Measurements from ENCODE around the gene EIF4E3.

The EIF4E3 gene

GRCh38 chr3:71744738-71745137 lies 19.5 kb upstream of the EIF4E3 start:
- TF ChIP-seq POLR2A (IDR thresholded peaks at IDR 0.05; ENCODE audit: low read depth, low read length): no peak
- TF ChIP-seq TAF1 (IDR thresholded peaks at IDR 0.05; ENCODE audit: borderline replicate concordance, low read depth, low read length): no peak
- no peak for TF ChIP-seq POLR2AphosphoS5 (IDR thresholded peaks at IDR 0.05; ENCODE audit: low read depth, low read length)
- no peak for FAIRE-seq
- DNase-seq (ENCODE audit: insufficient read length): no peak

- TF ChIP-seq POLR2AphosphoS5 (IDR thresholded peaks at IDR 0.05; ENCODE audit: low read depth, low read length): no peak
- no peak for TF ChIP-seq TAF1 (IDR thresholded peaks at IDR 0.05; ENCODE audit: borderline replicate concordance, low read depth, low read length)
- TF ChIP-seq POLR2A (IDR thresholded peaks at IDR 0.05; ENCODE audit: low read depth, low read length): no peak
- no peak for DNase-seq (ENCODE audit: insufficient read length)
- no peak for FAIRE-seq
These were observed 17.4 kb upstream of the EIF4E3 start for GRCh38 chr3:71742621-71743020.

- FAIRE-seq (no peak), DNase-seq (ENCODE audit: insufficient read length) (no peak)
- TF ChIP-seq POLR2AphosphoS5 (IDR thresholded peaks at IDR 0.05; ENCODE audit: low read depth, low read length) (no peak), TAF1 (IDR thresholded peaks at IDR 0.05; ENCODE audit: borderline replicate concordance, low read depth, low read length) (no peak), POLR2A (IDR thresholded peaks at IDR 0.05; ENCODE audit: low read depth, low read length) (no peak)
These were observed 9.7 kb upstream of the EIF4E3 start for GRCh38 chr3:71734881-71735280.

- FAIRE-seq (no peak), DNase-seq (ENCODE audit: insufficient read length) (no peak)
These were observed 8.1 kb upstream of the EIF4E3 start for GRCh38 chr3:71733319-71733718.

GRCh38 chr3:71732637-71733036 lies 7.4 kb upstream of the EIF4E3 start:
- no peak for TF ChIP-seq POLR2AphosphoS5 (IDR thresholded peaks at IDR 0.05; ENCODE audit: low read depth, low read length)
- no peak for TF ChIP-seq POLR2A (IDR thresholded peaks at IDR 0.05; ENCODE audit: low read depth, low read length)
- no peak for TF ChIP-seq TAF1 (IDR thresholded peaks at IDR 0.05; ENCODE audit: borderline replicate concordance, low read depth, low read length)
- no peak for FAIRE-seq

More at GRCh38 chr3:71733319-71733718, 8.1 kb upstream of the EIF4E3 start:
- no peak for TF ChIP-seq POLR2A (IDR thresholded peaks at IDR 0.05; ENCODE audit: low read depth, low read length)
- no peak for TF ChIP-seq POLR2AphosphoS5 (IDR thresholded peaks at IDR 0.05; ENCODE audit: low read depth, low read length)
- TF ChIP-seq TAF1 (IDR thresholded peaks at IDR 0.05; ENCODE audit: borderline replicate concordance, low read depth, low read length): no peak

GRCh38 chr3:71728632-71729342 lies 3.6 kb upstream of the EIF4E3 start:
- TF ChIP-seq TAF1 (IDR thresholded peaks at IDR 0.05; ENCODE audit: borderline replicate concordance, low read depth, low read length) (no peak), POLR2AphosphoS5 (IDR thresholded peaks at IDR 0.05; ENCODE audit: low read depth, low read length) (no peak), POLR2A (IDR thresholded peaks at IDR 0.05; ENCODE audit: low read depth, low read length) (no peak)
- no peak for FAIRE-seq
- no peak for DNase-seq (ENCODE audit: insufficient read length)

More at GRCh38 chr3:71732637-71733036, 7.4 kb upstream of the EIF4E3 start:
- DNase-seq (ENCODE audit: insufficient read length): no peak

- no peak for TF ChIP-seq POLR2A (IDR thresholded peaks at IDR 0.05; ENCODE audit: low read depth, low read length)
- no peak for TF ChIP-seq TAF1 (IDR thresholded peaks at IDR 0.05; ENCODE audit: borderline replicate concordance, low read depth, low read length)
- no peak for TF ChIP-seq POLR2AphosphoS5 (IDR thresholded peaks at IDR 0.05; ENCODE audit: low read depth, low read length)
- DNase-seq (ENCODE audit: insufficient read length) (no peak), FAIRE-seq (no peak)
These were observed 944 bp upstream of the EIF4E3 start for GRCh38 chr3:71726146-71726545.

- TF ChIP-seq POLR2A (IDR thresholded peaks at IDR 0.05; ENCODE audit: low read depth, low read length) (no peak), POLR2AphosphoS5 (IDR thresholded peaks at IDR 0.05; ENCODE audit: low read depth, low read length) (no peak), TAF1 (IDR thresholded peaks at IDR 0.05; ENCODE audit: borderline replicate concordance, low read depth, low read length) (no peak)
- peak; percentile 34 for DNase-seq (ENCODE audit: insufficient read length)
- FAIRE-seq: peak; percentile 84
These were observed 475 bp downstream of the EIF4E3 start for GRCh38 chr3:71724584-71725270.

- FAIRE-seq: no peak
- no peak for TF ChIP-seq TAF1 (IDR thresholded peaks at IDR 0.05; ENCODE audit: borderline replicate concordance, low read depth, low read length)
- TF ChIP-seq POLR2A (IDR thresholded peaks at IDR 0.05; ENCODE audit: low read depth, low read length): no peak
- TF ChIP-seq POLR2AphosphoS5 (IDR thresholded peaks at IDR 0.05; ENCODE audit: low read depth, low read length): no peak
- no peak for DNase-seq (ENCODE audit: insufficient read length)
These were observed 1.1 kb downstream of the EIF4E3 start for GRCh38 chr3:71724171-71724453.

- TF ChIP-seq TAF1 (IDR thresholded peaks at IDR 0.05; ENCODE audit: borderline replicate concordance, low read depth, low read length) (no peak), POLR2A (IDR thresholded peaks at IDR 0.05; ENCODE audit: low read depth, low read length) (no peak), POLR2AphosphoS5 (IDR thresholded peaks at IDR 0.05; ENCODE audit: low read depth, low read length) (no peak)
- DNase-seq (ENCODE audit: insufficient read length) (peak; percentile 12), FAIRE-seq (peak; percentile 83)
These were observed 1.6 kb downstream of the EIF4E3 start for GRCh38 chr3:71723452-71724170.

GRCh38 chr3:71722693-71723092 lies 2.5 kb downstream of the EIF4E3 start:
- FAIRE-seq (no peak), DNase-seq (ENCODE audit: insufficient read length) (no peak)
- no peak for TF ChIP-seq POLR2AphosphoS5 (IDR thresholded peaks at IDR 0.05; ENCODE audit: low read depth, low read length)
- no peak for TF ChIP-seq POLR2A (IDR thresholded peaks at IDR 0.05; ENCODE audit: low read depth, low read length)
- TF ChIP-seq TAF1 (IDR thresholded peaks at IDR 0.05; ENCODE audit: borderline replicate concordance, low read depth, low read length): no peak
